ENCODE measurements around the gene TRPM3.

The TRPM3 gene

DNA sequence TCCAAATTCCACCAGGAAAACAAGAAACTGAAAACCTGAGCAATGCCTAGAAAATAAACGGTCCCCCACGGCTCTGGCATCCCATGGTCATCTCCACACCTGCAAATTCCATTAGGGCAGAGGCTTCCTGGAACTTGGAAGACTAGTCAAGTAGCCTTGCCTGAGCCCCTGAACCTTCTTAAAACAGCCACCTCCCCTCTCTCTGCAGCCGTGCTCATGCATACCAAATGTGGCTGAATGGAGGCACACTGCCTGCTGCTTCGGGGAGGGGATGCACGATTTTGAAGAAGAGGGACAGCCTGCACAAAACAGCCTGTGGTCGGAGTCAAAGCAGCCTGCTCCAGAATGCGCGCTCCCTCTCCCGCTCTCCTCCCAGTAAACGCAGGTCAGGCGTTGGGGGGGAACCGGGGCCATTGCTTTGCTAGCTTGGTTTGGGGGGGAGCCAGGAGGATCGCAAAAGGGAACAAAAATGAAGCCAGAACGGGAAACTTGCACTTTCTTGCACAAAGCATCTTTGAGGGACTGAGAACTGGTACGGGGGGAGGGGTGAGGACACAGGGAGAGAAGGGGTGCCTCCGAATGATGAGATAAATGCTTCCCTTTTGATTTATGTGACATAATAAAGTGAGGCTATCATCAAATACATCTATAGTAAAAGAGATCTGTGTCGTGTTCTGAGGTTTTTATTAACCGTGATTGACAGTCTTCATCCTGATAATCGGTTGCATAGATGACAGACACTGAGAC is at the start of gene TRPM3:
Gene TRPM3 (minus strand): TSS at position 347 of the 747 bp plus-strand sequence. CDS start 267 bp downstream, at position 80.
- DNase-seq = no peak

DNA sequence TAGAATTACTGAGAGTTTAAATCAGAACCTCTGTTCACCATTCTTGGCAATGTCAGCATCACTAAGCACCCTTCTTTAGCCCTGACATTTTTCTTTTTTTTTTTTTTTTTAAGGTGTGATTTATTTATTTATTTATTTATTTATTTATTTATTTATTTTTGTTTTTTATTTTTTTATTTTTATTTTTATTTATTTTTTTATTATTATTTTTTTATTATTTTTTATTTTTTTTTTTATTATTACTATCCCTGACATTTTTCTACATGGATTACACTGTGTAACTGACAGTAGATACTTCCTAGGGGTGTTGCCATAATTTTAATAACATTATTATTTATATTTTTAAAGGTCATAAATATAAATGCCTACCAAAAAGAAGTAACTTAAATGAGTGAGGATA is 47.0 kb upstream of the TRPM3 start:
- DNase-seq = no peak

DNA sequence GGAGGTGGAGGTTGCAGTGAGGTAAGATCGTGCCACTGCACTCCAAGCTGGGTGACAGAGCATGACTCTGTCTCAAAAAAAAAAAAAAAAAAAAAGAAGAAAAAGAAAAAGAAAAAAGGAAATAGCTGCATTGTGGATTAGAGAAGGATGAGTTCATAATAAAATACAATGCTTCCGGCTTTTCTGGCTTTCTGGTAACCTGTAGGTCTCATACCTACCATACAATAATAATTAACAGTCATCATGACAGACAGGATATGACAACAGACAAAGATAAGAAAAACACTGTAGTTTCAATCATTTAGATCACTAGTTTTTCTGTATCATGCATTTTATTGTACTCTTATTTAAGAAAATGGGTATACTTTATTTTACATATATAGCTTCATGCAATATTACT is 40.7 kb upstream of the TRPM3 start:
- DNase-seq = no peak

DNA sequence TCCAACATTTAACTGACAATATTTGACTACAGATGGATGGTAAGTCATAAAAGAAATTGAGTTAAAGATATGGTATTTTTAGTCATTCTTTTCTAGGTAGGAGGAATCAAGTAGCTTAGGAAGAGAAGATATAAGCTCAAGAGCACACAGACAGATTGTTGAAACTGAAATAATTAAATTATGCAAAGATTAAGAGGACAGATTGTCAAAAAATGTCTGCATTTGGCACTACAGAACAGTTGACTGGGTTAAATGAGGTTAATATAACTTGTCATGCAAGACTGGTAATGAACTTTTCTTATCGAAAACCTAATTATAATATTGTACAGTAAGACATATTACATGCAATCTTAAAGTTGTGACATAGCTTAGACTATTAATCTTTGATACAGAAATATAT is 36.3 kb upstream of the TRPM3 start:
- no peak for DNase-seq

DNA sequence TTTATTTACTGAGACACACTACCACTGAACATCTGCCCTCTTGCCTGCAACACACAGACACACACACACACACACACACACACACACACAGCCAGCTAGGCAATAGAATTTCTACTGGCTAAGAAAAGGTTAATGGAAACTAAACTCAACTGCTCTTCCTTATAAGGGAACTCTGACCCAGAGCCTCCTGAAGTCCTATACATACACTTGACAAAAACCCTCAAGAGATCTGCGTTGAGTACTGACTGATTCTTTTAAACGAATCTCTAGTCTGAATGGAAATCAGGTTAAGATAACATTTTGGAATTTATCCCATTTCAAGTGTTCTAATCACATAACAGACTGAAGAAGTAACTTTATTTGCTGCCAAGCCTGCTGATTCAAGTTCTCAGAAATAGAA is 25.9 kb upstream of the TRPM3 start:
- DNase-seq = no peak

DNA sequence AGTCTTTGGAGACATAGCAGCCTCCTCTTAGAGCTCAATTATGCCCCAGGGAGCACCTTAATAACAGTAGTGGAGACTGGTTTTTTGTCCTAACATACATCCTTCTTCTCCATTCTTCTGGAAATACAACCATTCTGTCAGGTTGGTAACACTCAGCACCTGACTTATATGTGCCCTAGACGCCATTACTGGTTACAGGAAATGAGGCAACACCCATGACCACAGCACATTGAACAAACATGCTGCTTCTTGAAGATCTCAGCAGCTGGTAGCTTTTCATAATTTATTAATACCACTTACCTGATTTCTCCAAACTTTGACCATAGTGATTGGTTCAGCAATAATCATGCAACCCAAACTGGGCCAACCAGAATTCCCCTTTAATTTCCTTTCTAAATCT is 25.1 kb upstream of the TRPM3 start:
- no peak for DNase-seq

DNA sequence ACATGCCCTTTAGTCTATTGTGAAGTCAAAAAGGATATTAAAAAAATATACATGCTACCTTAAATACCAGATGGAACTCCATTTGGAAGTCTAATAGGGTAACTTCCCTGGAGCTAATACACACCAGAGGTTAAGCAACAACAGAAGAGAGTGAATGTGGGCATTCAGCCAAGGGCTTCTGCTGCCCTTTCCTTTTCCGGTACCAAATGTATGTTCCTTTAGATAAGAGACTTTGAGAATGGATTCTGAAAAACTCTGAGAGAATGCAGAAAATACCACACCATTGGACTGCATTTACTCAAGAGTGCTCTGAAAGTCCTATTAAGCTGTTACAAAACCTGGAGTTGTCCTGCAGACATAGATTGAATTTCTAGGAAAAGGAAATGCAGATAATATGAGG is 23.8 kb upstream of the TRPM3 start:
- no peak for DNase-seq

DNA sequence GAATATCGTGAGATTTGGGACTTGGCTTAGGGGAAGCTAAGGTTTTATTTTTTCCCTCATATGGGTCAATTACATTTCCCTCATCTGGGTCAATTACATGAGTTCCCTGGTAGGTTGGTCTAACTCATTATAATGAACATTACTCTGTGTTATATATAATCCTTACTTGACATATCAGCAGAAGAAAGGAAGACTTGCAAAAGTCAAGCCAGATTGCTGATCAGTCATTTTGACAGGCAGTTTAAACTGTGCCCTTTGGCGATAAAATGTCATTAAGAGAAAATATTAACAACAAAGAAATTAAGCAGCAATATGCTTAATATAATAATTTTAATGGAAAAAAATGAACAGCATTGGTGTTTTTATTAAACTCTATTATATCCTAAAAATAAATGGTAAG is 23.1 kb upstream of the TRPM3 start:
- DNase-seq = no peak

DNA sequence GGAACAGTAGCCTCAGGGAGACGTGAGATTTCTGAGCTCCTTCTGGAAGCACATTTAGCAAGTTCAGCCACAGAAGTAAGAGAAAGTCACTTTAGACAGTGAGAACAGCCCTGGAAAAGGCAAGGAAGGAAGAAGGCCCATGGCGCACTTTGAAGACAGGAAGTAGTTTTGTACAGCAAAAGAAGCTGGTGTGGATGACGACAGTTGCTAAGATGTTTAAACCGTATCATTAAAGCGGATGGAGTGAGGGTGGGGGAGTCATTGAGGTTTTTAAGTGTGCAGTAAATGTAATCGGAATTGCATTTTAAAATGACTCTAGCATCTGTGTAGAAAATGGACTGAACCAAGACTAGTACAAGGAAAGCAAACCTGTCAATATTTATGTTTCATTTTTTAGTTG is 15.3 kb upstream of the TRPM3 start:
- DNase-seq = no peak

DNA sequence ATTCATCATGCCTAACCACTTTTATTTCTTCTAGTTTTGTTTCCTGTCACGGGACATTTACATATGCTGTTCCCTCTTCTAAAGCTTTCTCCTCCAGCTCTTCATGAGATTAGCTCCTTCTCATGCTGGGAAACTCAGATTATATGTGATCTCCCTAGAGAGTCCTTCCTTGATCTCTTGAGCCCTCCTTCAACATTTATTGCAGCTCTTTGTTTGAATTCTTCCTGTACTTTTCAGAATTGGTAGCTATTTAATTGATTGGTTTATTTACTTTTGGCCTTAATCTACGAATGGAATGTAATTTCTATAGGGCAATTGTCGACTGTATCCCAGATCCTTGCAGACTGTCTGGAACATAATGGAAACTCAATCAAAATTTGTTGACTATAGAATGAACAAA is 9.7 kb upstream of the TRPM3 start:
- no peak for DNase-seq

DNA sequence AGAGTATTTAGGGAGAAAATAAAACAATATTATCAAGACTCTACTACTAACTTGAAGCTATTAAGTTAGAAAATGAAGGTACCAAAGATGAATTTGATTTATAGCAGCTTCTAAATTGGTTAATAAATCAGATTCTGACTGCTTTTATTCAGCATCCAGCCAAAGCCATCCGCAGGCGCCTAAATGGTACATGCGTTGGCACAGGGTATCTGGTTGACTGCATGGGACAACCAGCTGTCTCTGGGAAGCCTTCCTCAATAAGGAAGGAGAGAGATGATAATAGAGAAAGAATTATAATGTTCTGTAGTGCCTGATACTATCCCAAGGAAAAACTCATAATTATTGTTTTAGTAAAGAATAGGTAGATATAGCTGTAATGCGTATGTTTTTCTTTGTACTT is 9.1 kb upstream of the TRPM3 start:
- no peak for DNase-seq

DNA sequence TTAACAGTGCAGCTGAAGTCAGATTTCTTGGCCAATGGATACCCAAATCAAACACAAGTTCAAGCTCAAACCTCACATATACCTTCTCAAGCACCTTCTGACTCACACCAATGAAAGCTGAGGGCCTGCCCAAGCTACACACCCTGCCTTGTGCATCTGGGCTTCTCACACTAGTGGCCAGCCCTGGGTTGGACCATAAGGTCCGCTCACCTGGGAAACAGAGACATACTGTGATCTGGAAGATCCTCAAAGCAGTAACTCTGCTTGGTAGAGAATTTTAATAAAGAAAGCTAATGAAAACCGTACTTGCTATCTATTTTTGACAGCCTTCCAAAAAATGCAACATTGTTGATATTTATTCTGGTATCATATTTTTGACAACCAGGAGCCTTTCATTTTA is 7.4 kb upstream of the TRPM3 start:
- no peak for DNase-seq

DNA sequence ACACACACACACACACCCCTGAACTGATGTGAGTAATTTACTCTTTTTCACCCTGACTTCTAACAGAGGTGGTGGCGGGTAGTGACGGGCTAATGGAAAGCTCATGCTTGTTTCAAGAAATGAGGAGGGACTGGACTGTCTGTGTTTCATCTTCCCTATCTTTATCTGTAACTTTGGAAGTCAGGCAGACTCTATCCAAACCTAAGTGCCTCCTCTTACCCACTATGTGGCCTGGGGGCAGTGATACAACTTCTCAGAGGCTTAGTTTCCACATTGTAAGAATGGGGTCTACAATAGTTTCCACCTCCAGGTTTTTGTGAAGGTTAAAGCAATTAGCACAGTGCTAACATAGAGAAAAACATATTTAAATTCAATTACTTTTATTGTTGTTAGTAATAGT is 5.9 kb upstream of the TRPM3 start:
- DNase-seq = no peak

DNA sequence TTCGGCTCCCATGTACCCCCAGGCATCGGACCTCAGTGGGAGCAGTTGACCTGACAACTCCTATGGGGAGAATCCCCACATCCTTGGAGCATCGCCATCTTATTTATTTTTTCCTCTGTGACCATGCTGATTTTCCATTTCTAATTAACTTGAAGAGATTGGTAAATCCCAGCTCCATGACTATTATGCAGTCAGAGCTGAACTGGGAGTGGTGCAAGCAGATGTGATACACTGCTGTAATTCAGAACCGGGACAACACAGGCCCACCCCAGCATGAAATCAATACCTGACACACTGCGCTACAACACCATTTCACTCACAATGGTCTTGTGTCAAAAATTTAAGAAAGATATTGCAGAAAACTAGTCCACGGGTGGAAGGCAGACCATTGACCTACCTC is 1.0 kb upstream of the TRPM3 start:
- no peak for DNase-seq

DNA sequence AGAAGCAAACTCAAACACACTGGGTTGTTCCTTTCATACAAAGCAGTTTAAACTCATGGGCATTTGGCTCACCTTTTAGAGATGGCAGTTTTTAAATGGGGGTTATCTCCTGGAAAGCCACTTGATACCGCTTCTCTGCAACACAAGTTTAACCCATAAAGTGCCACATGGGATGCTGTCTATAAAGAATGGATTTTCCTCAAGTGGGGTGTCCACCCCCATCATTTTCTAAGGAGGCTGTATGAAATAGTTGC is 528 bp upstream of the TRPM3 start:
- no peak for DNase-seq

DNA sequence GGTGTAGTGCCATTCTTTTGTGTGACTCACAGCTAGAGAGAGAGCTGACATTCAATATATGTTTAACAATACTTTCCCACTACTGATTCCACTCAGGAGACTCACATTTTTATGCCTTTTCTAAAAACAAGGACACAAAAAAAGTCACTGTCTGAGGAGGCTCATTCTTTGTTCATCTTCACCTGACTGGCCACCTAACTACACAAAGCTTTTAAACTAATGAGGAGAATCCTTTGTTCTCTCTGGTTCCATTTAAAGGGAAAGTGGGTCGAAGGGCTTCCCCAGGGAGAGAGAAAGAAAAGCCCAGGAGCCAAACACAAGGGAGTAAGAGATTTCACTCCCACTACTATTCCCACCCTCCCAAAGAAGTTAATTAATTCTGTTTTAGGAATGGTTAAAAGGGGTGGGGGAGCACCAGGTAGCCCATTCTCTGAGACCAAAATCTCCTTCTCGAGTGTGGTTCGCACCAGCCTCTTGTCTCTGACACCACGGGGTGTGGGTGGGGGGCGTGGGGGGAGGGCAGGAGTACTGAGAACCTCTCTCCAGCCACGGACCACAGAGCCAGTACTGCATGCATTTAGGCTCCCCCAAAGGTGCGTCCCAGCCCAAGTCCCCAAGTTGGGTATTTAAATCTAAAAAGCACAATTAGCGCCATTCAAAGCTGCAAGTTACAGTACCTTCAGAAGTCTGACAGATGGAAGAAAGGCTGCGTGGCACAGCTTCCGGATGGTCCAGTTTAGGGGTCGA is 747 bp downstream of the TRPM3 start:
- no peak for DNase-seq

DNA sequence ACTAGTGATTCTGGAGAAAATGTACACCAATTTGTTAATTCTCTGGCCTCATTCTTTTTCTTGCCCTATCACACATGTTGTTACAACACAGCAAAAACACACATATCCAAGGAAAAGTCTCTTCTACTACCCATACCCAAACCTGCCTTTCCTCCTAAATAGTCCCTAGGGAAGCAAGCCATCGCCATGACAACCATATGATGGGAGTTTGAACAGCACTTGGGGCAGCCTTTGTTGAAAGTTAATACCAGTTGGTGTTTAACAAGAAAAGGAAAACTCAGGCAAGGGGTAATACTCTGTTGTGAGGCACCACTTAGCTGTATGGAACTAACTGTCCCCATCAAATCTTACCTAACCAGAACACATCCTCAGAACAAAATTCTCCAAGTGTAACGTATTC is 1.7 kb downstream of the TRPM3 start:
- DNase-seq = no peak

DNA sequence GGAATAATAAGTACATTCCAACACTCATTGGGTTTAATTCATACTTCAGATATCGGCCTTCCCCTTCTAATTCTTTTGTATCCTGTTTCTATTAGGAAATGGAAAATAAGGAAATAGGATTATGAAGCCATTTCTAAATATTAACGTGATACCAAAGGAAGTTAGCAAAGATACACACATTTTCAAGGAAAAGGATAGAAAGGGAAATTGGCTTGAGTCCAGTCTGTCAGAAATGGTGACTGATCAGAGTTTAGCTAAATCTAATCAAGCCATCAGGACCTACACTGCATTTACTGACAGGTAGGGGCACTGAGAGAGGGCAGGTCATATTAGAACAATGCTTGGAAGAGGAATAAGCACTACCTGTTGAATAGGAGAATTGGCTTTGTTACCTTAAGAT is 3.1 kb downstream of the TRPM3 start:
- DNase-seq = no peak

DNA sequence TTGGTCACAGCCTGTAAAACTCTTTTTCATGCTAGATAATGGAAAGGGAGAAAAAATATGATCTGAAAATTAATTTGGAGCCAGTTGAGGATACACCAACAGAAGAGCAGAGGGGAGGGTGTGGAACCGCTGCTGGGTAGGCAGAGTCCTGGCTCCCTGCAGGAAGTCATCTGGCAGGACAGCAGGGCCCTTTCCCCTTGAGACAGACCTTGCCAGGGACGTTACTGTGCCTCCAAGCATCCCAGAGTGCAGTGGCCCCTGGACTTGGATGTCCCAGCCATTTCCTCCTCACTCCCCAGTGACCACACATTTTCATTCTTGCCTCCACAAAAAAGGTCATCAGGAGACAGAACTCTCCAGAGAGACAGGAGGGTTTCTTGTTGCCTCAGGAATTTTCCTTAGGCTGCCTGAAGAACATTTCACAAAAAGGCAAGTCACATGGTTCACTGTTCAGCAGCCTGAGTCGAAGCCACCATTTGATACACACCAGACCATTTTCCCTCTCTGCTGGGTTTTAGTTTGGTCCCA is 5.9 kb downstream of the TRPM3 start:
- DNase-seq = no peak

DNA sequence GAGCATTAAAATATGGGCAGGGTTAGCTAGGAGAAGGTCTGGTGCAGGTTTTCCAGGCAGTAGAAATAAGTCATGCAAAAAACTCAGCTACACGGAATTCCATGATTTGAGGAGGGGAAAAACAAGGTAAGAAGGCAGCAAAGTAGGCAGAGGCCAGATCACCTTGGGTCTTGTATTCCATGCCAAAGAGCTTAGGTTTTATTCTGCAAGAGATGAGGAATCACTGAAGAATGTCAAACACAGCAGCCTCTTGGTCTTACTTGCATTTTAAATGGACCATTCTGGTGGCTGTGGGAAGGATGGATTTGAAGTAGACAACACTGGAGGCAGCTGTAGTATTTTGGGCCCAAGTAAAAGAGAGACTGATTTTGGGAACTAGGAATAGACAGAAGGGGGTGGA is 8.6 kb downstream of the TRPM3 start:
- no peak for DNase-seq

DNA sequence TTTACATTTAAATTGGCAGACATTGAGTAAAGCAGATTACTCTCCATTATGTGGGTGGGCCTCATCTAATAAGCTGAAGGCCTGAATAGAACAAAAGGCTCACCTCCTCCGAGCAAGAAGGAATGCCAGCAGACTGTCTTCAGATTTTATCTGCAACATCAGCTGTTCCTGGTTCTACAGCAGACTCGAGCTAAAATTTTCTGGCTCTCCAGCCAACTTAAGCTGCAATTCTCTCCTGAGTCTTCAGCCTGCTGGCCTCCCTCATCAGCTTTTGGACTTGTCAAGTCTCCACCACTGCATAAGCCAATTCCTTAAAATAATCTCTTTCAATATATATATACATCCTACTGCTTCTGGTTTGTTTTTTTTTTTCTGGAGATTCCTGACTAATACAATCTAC is 12.5 kb downstream of the TRPM3 start:
- DNase-seq = no peak

DNA sequence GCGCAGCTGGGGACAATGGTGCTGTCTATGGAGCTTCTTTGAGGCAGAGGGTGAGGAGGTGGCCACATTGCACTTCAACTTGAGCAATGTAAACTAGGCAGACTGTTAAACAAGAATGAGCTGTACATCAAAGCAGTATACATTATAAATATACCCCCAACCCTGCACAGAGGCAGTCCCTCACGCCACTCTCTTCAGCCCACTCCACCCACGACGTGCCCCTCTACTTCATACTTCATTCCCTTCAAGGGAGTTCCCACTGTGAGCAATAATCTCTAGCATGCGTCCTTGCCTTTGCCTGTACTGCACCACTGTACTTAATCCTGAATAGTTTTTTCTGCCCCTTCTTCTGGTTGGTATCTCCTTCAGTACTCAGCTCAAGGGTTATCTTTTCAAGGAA is 14.4 kb downstream of the TRPM3 start:
- no peak for DNase-seq

DNA sequence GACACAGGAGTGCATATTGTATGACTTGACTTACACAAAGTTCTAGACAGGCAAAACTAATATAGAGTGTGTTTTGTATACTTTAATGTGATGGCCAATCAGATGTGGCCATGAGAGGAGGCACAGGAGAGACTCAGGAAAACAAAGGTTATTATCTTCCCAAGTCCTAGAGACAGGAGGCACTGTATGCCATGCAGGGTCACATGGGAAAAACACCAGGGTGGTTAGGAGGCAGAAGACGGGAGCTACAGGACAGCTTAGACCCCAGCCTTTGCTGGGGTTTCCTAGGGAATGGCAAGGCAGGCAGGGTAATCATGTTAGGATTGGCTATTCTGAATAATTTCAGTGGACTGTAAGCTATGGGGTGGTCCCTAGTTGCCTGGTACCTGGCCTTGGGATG is 16.2 kb downstream of the TRPM3 start:
- DNase-seq = no peak

DNA sequence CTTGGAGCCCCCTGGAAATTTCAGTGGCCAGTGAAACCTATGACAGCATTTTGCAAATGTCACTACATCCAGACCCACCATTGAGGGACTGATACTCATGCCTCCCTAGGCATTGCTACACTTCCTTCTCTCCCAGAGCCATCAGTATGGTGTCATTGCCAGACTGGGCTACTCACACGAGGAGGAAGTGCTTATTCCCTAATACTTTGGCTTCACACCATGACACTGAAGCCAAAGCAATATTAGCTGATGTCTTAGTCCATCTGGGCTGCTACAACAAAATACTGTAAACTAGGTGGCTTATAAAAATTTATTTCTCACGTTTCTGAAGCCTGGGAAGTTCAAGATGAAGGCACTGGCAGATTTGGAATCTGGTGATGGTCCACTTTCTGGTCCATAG is 22.6 kb downstream of the TRPM3 start:
- DNase-seq = no peak

DNA sequence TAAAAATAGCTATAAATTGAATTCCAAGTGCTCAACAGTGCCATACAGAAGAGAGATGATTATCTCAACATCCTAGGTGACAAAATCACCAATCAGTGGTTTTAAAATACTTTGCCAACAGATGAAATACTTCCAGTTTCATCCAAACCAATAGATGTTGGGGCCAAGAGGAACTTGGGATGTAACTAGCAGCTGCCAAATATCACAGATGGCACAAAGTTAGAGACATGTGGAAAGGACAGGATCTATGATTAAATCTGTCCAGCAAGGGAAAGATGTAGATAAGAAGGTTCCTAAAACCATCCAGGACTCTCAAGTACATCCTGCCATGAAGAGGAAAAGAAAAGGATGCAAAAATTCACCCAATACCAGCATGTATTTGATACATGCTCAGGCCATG is 23.8 kb downstream of the TRPM3 start:
- no peak for DNase-seq

Data from activated CD4-positive, alpha-beta T cell treated with anti-CD3 and anti-CD28 coated beads for 4 hours (primary cell).